ENCODE results near the gene TTL.
"Not testable (repeated sequence)": the region's sequence is repeated elsewhere in the genome, so short reads cannot be mapped to it uniquely, and the experiment has no call there.

Gene TTL

GRCh38 chr2:112474844-112475486 lies 7.0 kb upstream of the TTL start:
- no peak for DNase-seq (ENCODE audit: low read depth in 1 of 2, low spot score in 1 of 2)

- no peak for DNase-seq (ENCODE audit: low read depth in 1 of 2, low spot score in 1 of 2)
These were observed 5.5 kb upstream of the TTL start for GRCh38 chr2:112476434-112476833.

- DNase-seq (ENCODE audit: low read depth in 1 of 2, low spot score in 1 of 2): no peak
These were observed 1.4 kb upstream of the TTL start for GRCh38 chr2:112480530-112481049.

- DNase-seq (ENCODE audit: low read depth in 1 of 2, low spot score in 1 of 2): peak; percentile 67 to 71
These were observed 867 bp upstream of the TTL start for GRCh38 chr2:112481050-112481527.

GRCh38 chr2:112482309-112483041 lies 519 bp downstream of the TTL start:
- DNase-seq (ENCODE audit: low read depth in 1 of 2, low spot score in 1 of 2): peak; percentile 5 to 23

GRCh38 chr2:112483042-112483473 lies 1.1 kb downstream of the TTL start:
- no peak for DNase-seq (ENCODE audit: low read depth in 1 of 2, low spot score in 1 of 2)

GRCh38 chr2:112483831-112484230 lies 1.9 kb downstream of the TTL start:
- DNase-seq (ENCODE audit: low read depth in 1 of 2, low spot score in 1 of 2): no peak

GRCh38 chr2:112485849-112486248 lies 3.9 kb downstream of the TTL start:
- no peak for DNase-seq (ENCODE audit: low read depth in 1 of 2, low spot score in 1 of 2)

- no peak for DNase-seq (ENCODE audit: low read depth in 1 of 2, low spot score in 1 of 2)
These were observed 4.9 kb downstream of the TTL start for GRCh38 chr2:112486895-112487294.

- DNase-seq (ENCODE audit: low read depth in 1 of 2, low spot score in 1 of 2): no peak
These were observed 5.5 kb downstream of the TTL start for GRCh38 chr2:112487444-112487961.

- DNase-seq (ENCODE audit: low read depth in 1 of 2, low spot score in 1 of 2): no peak
These were observed 6.2 kb downstream of the TTL start for GRCh38 chr2:112488201-112488600.

- no peak for DNase-seq (ENCODE audit: low read depth in 1 of 2, low spot score in 1 of 2)
These were observed 10.0 kb downstream of the TTL start for GRCh38 chr2:112491946-112492345.

GRCh38 chr2:112493048-112493447 lies 11.1 kb downstream of the TTL start:
- no peak for DNase-seq (ENCODE audit: low read depth in 1 of 2, low spot score in 1 of 2)

GRCh38 chr2:112493858-112494648 lies 12.1 kb downstream of the TTL start:
- DNase-seq (ENCODE audit: low read depth in 1 of 2, low spot score in 1 of 2): no peak

GRCh38 chr2:112494828-112495227 lies 12.9 kb downstream of the TTL start:
- DNase-seq (ENCODE audit: low read depth in 1 of 2, low spot score in 1 of 2): no peak

- not testable (repeated sequence) for DNase-seq (ENCODE audit: low read depth in 1 of 2, low spot score in 1 of 2)
These were observed 13.9 kb downstream of the TTL start for GRCh38 chr2:112495878-112496277.

- DNase-seq (ENCODE audit: low read depth in 1 of 2, low spot score in 1 of 2): peak in 1 of 2 donors; percentile 5
These were observed 19.0 kb downstream of the TTL start for GRCh38 chr2:112500850-112501484.

- DNase-seq (ENCODE audit: low read depth in 1 of 2, low spot score in 1 of 2): not testable (repeated sequence)
These were observed 27.5 kb downstream of the TTL start for GRCh38 chr2:112509239-112509998.

GRCh38 chr2:112516801-112517200 lies 34.8 kb downstream of the TTL start:
- no peak for DNase-seq (ENCODE audit: low read depth in 1 of 2, low spot score in 1 of 2)

GRCh38 chr2:112518807-112519206 lies 36.9 kb downstream of the TTL start:
- no peak for DNase-seq (ENCODE audit: low read depth in 1 of 2, low spot score in 1 of 2)
